Measurements from ENCODE around the gene SPOCD1. TPM values are rescaled to one million over a fixed set of nuclear protein-coding genes. Genes with fewer than 3 reads are reported as not detected.

Gene SPOCD1
- total and polyA plus RNA-seq, 5 donors from 2014 or later = 1.1 TPM; not detected in 4

DNA sequence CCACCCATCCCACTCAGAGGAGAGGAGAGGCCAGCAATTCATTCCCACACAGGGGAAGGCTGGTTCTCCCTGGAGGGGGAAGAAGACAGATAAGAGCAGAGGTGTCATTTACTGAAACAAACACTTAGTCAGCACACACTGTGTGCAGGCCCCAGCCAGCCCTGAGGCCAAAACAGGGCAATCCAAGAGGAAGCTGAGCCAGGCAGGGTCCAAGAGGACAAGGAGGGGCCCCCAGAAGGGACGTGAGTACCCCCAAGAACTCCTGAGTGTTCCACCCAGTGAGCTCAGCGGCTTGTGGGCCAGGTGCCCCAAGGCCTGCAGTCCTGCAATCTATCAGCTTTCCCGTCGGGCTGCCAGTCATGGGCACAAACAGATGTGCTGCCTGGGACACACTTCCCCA is 67.5 kb downstream of the SPOCD1 start:
- H3K36me3 ChIP-seq (ENCODE audit: control insufficient read depth, insufficient read depth, low read length) = no peaks in the 10 kb centered on the region
- Mint-ChIP-seq H3K9me3 (no peaks in the 10 kb centered on the region), H3K4me1 (peaks cover 0 to 33% (median 13%) of the 10 kb centered on the region in 4 donors), H3K4me3 (no peak overlapping the region), H3K36me3 (no peaks in the 10 kb centered on the region), H3K27ac (no peak overlapping the region), H3K27me3 (peaks cover 13% of the 10 kb centered on the region)
- no peaks in the 10 kb centered on the region for H3K9me3 ChIP-seq (ENCODE audit: control insufficient read depth in 2 of 2, low read length in 2 of 2)
- H3K4me3 ChIP-seq (ENCODE audit: low read depth, low read length) = no peak overlapping the region
- H3K27me3 ChIP-seq (ENCODE audit: control insufficient read depth, insufficient read depth, low read length) = no peaks in the 10 kb centered on the region
- H3K4me1 ChIP-seq (ENCODE audit: control insufficient read depth, insufficient read depth, low read length, poor library complexity, severe bottlenecking) = no peaks in the 10 kb centered on the region
- DNase-seq (no peak), ATAC-seq (ENCODE audit: low read depth in 2 of 2) (no peak)
- H3K27ac ChIP-seq (ENCODE audit: insufficient read depth, low read length, poor library complexity, severe bottlenecking) = no peak overlapping the region

DNA sequence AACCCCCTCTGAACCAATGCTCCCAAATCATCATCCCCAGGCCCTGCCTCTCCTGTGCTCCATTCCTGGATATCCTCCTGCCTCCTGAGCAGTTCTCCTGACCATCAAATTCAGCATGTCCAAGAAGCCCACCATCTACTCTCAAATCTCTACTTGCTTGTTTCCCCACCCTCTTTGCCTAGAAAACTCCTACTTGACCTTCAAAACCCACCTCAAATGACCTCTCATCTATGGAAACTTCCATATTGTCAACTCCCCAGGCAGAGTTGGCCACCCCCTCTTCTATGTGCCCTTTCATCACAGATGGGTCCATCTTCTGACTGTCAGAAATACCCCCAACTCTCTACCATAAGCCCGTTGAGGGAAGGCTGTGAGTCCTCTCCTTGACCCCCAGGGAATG is 68.5 kb downstream of the SPOCD1 start:
- Mint-ChIP-seq H3K4me1 (peaks cover 0 to 34% (median 14%) of the 10 kb centered on the region in 4 donors), H3K27ac (peak overlapping the region in 1 of 3 donors; percentile 37), H3K9me3 (no peaks in the 10 kb centered on the region), H3K36me3 (no peaks in the 10 kb centered on the region), H3K4me3 (peak overlapping the region in 1 of 4 donors; percentile 28), H3K27me3 (peaks cover 10% of the 10 kb centered on the region)
- H3K36me3 ChIP-seq (ENCODE audit: control insufficient read depth, insufficient read depth, low read length) = no peaks in the 10 kb centered on the region
- H3K9me3 ChIP-seq (ENCODE audit: control insufficient read depth in 2 of 2, low read length in 2 of 2) = no peaks in the 10 kb centered on the region
- no peaks in the 10 kb centered on the region for H3K27me3 ChIP-seq (ENCODE audit: control insufficient read depth, insufficient read depth, low read length)
- H3K27ac ChIP-seq (ENCODE audit: insufficient read depth, low read length, poor library complexity, severe bottlenecking) = no peak overlapping the region
- ATAC-seq (ENCODE audit: low read depth in 2 of 2) (no peak), DNase-seq (no peak)
- H3K4me1 ChIP-seq (ENCODE audit: control insufficient read depth, insufficient read depth, low read length, poor library complexity, severe bottlenecking) = no peaks in the 10 kb centered on the region
- no peak overlapping the region for H3K4me3 ChIP-seq (ENCODE audit: low read depth, low read length)

DNA sequence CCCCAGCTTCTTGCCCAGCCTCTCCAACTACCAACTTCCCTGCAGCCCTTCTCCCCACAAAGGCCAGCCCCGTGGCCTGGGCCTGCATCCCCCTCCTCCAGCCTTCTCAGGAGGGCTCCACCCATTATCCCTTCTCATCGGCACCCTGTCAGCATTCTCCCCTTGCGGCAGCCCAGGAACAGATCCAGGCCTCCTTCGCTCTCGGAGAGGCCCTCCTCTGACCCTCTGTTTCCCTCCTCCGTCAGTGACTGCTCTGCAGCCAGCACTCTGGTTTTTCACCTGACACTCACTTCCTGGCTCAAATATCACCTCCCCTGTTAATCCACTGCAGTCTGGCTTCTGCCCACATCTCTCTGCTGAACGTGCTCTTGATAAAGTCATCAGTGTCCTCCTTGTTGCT is 69.1 kb downstream of the SPOCD1 start:
- no peak for ATAC-seq (ENCODE audit: low read depth in 2 of 2)
- no peaks in the 10 kb centered on the region for H3K36me3 Mint-ChIP-seq
- Histone ChIP-seq H3K27ac (ENCODE audit: insufficient read depth, low read length, poor library complexity, severe bottlenecking) (no peak overlapping the region), H3K27me3 (ENCODE audit: control insufficient read depth, insufficient read depth, low read length) (no peaks in the 10 kb centered on the region), H3K36me3 (ENCODE audit: control insufficient read depth, insufficient read depth, low read length) (no peaks in the 10 kb centered on the region), H3K4me1 (ENCODE audit: control insufficient read depth, insufficient read depth, low read length, poor library complexity, severe bottlenecking) (no peaks in the 10 kb centered on the region), H3K9me3 (ENCODE audit: control insufficient read depth in 2 of 2, low read length in 2 of 2) (no peaks in the 10 kb centered on the region), H3K4me3 (ENCODE audit: low read depth, low read length) (no peak overlapping the region)
- no peak for DNase-seq
- H3K27ac Mint-ChIP-seq = peak overlapping the region in 2 of 3 donors; percentile 37 to 65
- peaks cover 0 to 29% (median 13%) of the 10 kb centered on the region in 4 donors for H3K4me1 Mint-ChIP-seq
- no peaks in the 10 kb centered on the region for H3K9me3 Mint-ChIP-seq
- peaks cover 10% of the 10 kb centered on the region for H3K27me3 Mint-ChIP-seq
- H3K4me3 Mint-ChIP-seq = no peak overlapping the region

DNA sequence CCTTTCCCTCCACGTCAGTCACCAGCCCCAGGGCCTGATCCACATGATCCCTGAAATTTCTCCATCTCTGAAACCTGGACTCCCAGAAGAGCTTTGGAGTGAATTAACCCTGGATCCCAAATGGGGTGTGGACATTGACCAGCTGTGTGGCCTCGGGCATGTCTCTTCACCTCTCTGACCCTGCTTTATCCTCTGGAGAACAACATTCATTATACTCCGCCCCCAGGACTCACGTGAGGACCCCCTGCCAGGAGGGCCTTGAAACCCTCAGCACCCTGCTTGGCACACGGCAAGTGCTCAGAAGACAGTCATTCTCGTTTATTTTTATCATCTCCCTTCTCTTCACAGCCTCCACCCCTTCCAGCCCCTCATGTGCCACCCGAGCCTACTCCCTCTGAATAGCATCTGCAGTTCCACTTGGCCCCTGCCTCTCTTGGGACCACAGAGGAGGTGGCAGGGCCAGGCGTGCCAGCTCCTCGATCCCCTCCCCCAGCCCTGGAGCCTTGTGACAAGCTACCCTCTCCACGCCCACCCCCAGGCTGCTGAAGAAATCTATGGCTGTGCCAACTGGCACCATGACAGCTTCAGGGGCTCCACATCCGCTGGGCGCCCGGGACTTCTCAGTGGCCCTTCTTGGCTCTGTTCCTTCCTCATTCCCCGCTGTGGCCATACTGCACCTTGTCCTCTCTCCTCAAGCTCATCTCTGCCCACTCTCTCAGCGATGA is 69.7 kb downstream of the SPOCD1 start:
- Histone ChIP-seq H3K9me3 (ENCODE audit: control insufficient read depth in 2 of 2, low read length in 2 of 2) (no peaks in the 10 kb centered on the region), H3K36me3 (ENCODE audit: control insufficient read depth, insufficient read depth, low read length) (no peaks in the 10 kb centered on the region), H3K4me1 (ENCODE audit: control insufficient read depth, insufficient read depth, low read length, poor library complexity, severe bottlenecking) (no peaks in the 10 kb centered on the region), H3K4me3 (ENCODE audit: low read depth, low read length) (no peak overlapping the region), H3K27ac (ENCODE audit: insufficient read depth, low read length, poor library complexity, severe bottlenecking) (no peak overlapping the region), H3K27me3 (ENCODE audit: control insufficient read depth, insufficient read depth, low read length) (no peaks in the 10 kb centered on the region)
- Mint-ChIP-seq H3K27me3 (peaks cover 10% of the 10 kb centered on the region), H3K4me1 (peaks cover 0 to 25% (median 11%) of the 10 kb centered on the region in 4 donors), H3K36me3 (no peaks in the 10 kb centered on the region), H3K27ac (peak overlapping the region in 1 of 3 donors; percentile 78), H3K4me3 (no peak overlapping the region), H3K9me3 (no peaks in the 10 kb centered on the region)
- DNase-seq = no peak
- ATAC-seq (ENCODE audit: low read depth in 2 of 2) = no peak

DNA sequence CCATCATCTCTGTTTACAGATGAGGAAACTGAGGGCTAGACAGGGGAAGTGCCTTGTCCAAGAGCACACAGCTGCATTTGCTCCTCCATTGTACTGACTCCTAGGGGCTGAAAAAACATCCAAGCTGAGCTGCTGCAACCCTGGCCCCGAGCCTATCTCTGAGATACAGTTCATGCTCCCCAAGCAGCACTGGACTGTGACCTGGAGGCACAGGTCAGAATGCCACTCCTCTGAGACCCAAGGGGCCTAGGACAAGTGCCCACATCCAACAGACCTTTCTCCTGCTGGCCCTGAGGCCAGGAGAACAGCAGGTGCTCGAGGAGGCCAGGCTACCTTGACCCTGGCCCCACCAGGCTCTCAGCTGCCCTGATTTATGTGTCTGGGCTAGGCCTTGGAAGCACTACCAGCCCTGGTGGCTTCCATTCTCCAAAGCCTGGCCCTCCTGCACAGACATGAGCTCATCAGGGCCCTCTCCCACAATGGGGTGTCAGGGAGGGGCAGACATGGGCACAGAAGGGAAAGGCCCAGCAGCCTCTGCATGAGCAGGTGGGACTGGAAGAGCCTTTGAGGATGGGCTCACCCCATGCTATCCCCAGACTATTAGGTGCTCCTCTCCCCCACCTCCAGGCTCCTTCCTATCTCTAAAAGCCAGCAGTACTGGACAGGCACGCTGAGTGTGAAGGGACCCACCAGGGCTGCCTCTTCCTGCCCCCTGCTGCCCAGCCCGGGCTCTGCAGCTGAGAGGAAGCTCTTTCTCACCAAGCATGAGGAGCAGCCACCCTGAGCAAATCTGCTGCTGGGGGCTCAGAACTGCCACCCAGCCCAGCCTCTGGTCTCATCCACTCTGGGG is 70.5 kb downstream of the SPOCD1 start:
- no peak overlapping the region for H3K4me3 Mint-ChIP-seq
- DNase-seq (peak in 2 of 3 donors; percentile 30 to 52), ATAC-seq (ENCODE audit: low read depth in 2 of 2) (peak; percentile 34 to 49)
- no peaks in the 10 kb centered on the region for H3K9me3 Mint-ChIP-seq
- H3K4me1 Mint-ChIP-seq = peaks cover 0 to 21% (median 11%) of the 10 kb centered on the region in 4 donors
- Histone ChIP-seq H3K4me3 (ENCODE audit: low read depth, low read length) (no peak overlapping the region), H3K27me3 (ENCODE audit: control insufficient read depth, insufficient read depth, low read length) (no peaks in the 10 kb centered on the region), H3K4me1 (ENCODE audit: control insufficient read depth, insufficient read depth, low read length, poor library complexity, severe bottlenecking) (no peaks in the 10 kb centered on the region), H3K27ac (ENCODE audit: insufficient read depth, low read length, poor library complexity, severe bottlenecking) (no peak overlapping the region), H3K36me3 (ENCODE audit: control insufficient read depth, insufficient read depth, low read length) (no peaks in the 10 kb centered on the region), H3K9me3 (ENCODE audit: control insufficient read depth in 2 of 2, low read length in 2 of 2) (no peaks in the 10 kb centered on the region)
- H3K36me3 Mint-ChIP-seq = no peaks in the 10 kb centered on the region
- H3K27me3 Mint-ChIP-seq = peaks cover 10% of the 10 kb centered on the region
- H3K27ac Mint-ChIP-seq = peak overlapping the region in 1 of 3 donors; percentile 36

DNA sequence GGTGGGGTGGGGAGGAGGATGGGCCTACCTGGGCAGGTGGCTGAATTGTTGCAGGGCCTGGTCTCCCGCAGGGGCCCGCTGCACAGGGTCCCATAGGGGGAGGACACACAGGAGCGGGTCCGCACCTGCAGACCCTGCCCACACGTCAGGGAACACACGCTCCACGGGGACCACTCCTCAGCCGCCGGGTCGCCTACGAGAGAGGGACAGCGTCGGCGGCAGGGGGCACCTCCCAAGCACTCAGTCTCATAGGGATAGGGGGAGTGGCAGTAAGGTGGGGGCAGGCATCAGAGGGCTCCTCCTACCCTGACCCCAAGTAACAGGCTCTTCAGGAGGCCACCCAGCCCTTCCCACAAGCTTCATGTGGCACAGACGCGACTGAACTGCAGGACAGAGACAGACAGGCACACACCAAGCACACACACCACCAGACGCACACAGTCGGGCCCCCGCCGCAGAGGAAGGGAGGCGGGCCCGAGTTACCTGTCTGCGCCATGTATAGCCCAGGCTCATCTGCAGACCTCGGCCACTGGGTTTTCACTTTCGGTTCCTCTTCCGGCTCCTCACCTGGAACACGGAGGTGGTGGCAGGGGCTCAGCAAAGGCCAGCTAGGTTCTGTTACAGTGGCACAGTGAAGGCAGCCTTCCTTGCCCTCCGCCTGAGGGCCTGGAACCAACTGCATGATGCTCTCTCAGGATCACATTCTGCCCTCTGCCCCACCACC is 71.5 kb downstream of the SPOCD1 start:
- no peak for DNase-seq
- Histone ChIP-seq H3K4me1 (ENCODE audit: control insufficient read depth, insufficient read depth, low read length, poor library complexity, severe bottlenecking) (peaks cover 2% of the 10 kb centered on the region), H3K27ac (ENCODE audit: insufficient read depth, low read length, poor library complexity, severe bottlenecking) (no peak overlapping the region), H3K9me3 (ENCODE audit: control insufficient read depth in 2 of 2, low read length in 2 of 2) (no peaks in the 10 kb centered on the region), H3K36me3 (ENCODE audit: control insufficient read depth, insufficient read depth, low read length) (no peaks in the 10 kb centered on the region), H3K4me3 (ENCODE audit: low read depth, low read length) (no peak overlapping the region), H3K27me3 (ENCODE audit: control insufficient read depth, insufficient read depth, low read length) (no peaks in the 10 kb centered on the region)
- H3K4me1 Mint-ChIP-seq = peaks cover 0 to 26% (median 14%) of the 10 kb centered on the region in 4 donors
- H3K27ac Mint-ChIP-seq = no peak overlapping the region
- ATAC-seq (ENCODE audit: low read depth in 2 of 2) = peak in 1 of 2 donors; percentile 32
- no peaks in the 10 kb centered on the region for H3K9me3 Mint-ChIP-seq
- no peaks in the 10 kb centered on the region for H3K36me3 Mint-ChIP-seq
- H3K4me3 Mint-ChIP-seq = peak overlapping the region in 1 of 4 donors; percentile 24
- peaks cover 10% of the 10 kb centered on the region for H3K27me3 Mint-ChIP-seq

DNA sequence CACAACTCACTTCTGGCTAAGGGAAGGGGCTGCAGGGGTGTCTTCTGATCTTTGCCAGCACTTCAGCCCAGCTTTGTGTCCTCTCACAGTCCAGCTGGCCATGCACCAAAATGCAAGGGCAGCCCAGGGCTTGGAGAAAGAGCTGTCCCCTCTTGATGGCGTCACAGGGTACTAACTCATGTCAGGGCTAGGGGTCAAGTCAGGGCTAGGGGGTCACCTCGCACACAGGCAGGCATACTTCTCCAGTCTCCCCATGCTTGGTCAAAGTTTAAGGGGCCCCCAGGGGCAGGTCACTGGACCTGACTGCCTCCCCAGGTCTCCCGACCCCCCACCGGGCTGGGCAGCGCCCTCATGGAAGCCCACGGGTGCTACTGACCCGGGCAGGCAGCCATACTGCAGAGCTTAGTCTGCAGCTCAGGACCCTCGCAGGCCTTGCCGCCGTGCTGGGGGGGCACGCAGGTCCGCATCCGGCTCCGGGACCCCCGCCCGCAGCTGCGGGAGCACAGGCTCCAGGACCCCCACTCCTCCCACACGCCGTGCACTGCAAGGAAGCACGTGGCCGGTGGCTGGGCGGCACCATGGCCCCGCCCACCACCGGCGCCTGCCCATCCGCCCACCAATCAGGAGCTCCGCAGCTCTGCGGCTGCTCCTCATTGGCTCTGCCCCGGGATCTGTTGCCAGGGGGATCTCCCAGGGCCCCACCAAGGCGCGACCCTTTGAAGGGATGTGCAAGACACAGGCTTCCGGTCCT is 73.2 kb downstream of the SPOCD1 start:
- H3K27me3 Mint-ChIP-seq = peaks cover 3% of the 10 kb centered on the region
- no peak overlapping the region for H3K4me3 Mint-ChIP-seq

More for the DNA sequence above, 73.2 kb downstream of the SPOCD1 start:
- H3K4me3 ChIP-seq (ENCODE audit: low read depth, low read length) = no peak overlapping the region
- no peak for DNase-seq
- H3K4me1 Mint-ChIP-seq = peaks cover 0 to 26% (median 16%) of the 10 kb centered on the region in 4 donors
- H3K4me1 ChIP-seq (ENCODE audit: control insufficient read depth, insufficient read depth, low read length, poor library complexity, severe bottlenecking) = peaks cover 2% of the 10 kb centered on the region
- no peak for ATAC-seq (ENCODE audit: low read depth in 2 of 2)
- H3K9me3 ChIP-seq (ENCODE audit: control insufficient read depth in 2 of 2, low read length in 2 of 2) = no peaks in the 10 kb centered on the region
- H3K36me3 ChIP-seq (ENCODE audit: control insufficient read depth, insufficient read depth, low read length) = no peaks in the 10 kb centered on the region
- no peaks in the 10 kb centered on the region for H3K27me3 ChIP-seq (ENCODE audit: control insufficient read depth, insufficient read depth, low read length)
- no peaks in the 10 kb centered on the region for H3K36me3 Mint-ChIP-seq
- H3K27ac ChIP-seq (ENCODE audit: insufficient read depth, low read length, poor library complexity, severe bottlenecking) = no peak overlapping the region
- H3K9me3 Mint-ChIP-seq = no peaks in the 10 kb centered on the region
- no peak overlapping the region for H3K27ac Mint-ChIP-seq
